ENCODE data around the gene NUDT4. TPM values are rescaled to one million over a fixed set of nuclear protein-coding genes. Genes with fewer than 3 reads are reported as not detected.

Gene NUDT4
- total and polyA plus RNA-seq, 2 of the 8 experiments (the other 6 are each of a cell fraction or from before 2014, with no cell fraction given), result 17.3 to 71.7 TPM

DNA sequence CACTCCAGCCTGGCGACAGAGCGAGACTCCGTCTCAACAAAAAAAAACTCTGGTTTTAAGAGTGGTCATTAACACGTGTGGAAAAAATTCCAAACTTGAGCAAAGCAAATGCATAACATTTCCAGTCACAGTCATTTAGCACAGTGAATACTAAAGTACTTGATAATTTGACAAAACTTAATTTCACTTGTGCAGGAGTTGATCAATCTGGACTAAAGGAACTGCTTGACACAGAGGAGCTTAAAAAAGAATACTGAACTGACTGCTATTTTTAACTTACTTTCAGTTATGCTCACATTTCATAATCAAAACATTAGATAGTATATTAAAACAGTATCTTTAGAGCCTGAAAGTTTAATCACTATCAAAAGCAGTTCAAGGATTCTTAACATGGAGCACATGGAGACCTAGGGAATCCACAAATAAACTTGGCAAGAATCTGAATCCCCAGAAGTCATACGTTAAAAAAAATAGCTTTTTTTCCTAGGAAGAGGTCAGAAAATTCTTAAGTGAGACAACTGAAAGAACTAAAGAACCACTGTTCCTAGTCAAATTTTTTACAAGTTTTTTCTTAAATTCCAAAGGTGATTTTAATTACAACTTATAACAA lies 56.6 kb downstream of the NUDT4 start:
- DNase-seq (ENCODE audit: low read depth in 1 of 2, low spot score in 2 of 2), result no peak
- Histone ChIP-seq H3K23ac (ENCODE audit: insufficient read length) (no peak overlapping the region), H3K4me3 (ENCODE audit: extremely low read depth in 1 of 4, insufficient read depth in 2 of 4, low read depth in 3 of 4, low read length in 4 of 4) (no peak overlapping the region), H3K14ac (ENCODE audit: insufficient read length) (no peak overlapping the region), H4K5ac (ENCODE audit: insufficient read length, low read depth, low read length) (no peak overlapping the region), H3K27me3 (replicated peaks in 1 of 4; ENCODE audit: control insufficient read depth in 3 of 4, extremely low read depth in 1 of 4, insufficient read depth in 3 of 4, low read length in 3 of 4) (no peaks in the 10 kb centered on the region), H2BK5ac (ENCODE audit: low read depth, low read length) (no peak overlapping the region), H3K23me2 (ENCODE audit: low read depth, low read length) (no peaks in the 10 kb centered on the region), H4K91ac (replicated peaks; ENCODE audit: insufficient read length, low read length) (no peak overlapping the region), H2AK5ac (ENCODE audit: low read depth, low read length) (no peak overlapping the region), H3K4me1 (replicated peaks in 1 of 4; ENCODE audit: control insufficient read depth in 3 of 4, insufficient read depth in 4 of 4, low read length in 3 of 4) (peaks cover 0 to 7% (median 3%) of the 10 kb centered on the region in 4 experiments; a peak in 6 of 7 replicates), H3K56ac (replicated peaks; ENCODE audit: insufficient read length, low read depth, low read length) (no peak overlapping the region), H3K9me3 (ENCODE audit: insufficient read depth in 2 of 2, low read depth in 1 of 2, low read length in 1 of 2) (no peaks in the 10 kb centered on the region), H3K4me2 (ENCODE audit: insufficient read depth in 1 of 2, low read depth in 2 of 2, low read length in 2 of 2) (no peak overlapping the region), H3K79me2 (ENCODE audit: control insufficient read depth in 1 of 2, insufficient read depth in 2 of 2, low read length in 2 of 2) (peaks cover 73 to 99% of the 10 kb centered on the region in 2 experiments), H3K36me3 (ENCODE audit: control insufficient read depth in 2 of 4, insufficient read depth in 4 of 4, low read length in 3 of 4) (no peaks in the 10 kb centered on the region), H2BK15ac (ENCODE audit: low read length) (no peak overlapping the region), H3K79me1 (ENCODE audit: low read depth, low read length) (no peaks in the 10 kb centered on the region; the same call in 1 of the 2 replicates), H2BK20ac (ENCODE audit: low read length) (no peak overlapping the region), H3K27ac (ENCODE audit: low read depth, low read length) (no peak overlapping the region), H3K18ac (ENCODE audit: extremely low read depth, low read length) (no peak overlapping the region), H2AFZ (ENCODE audit: low read length) (no peak overlapping the region), H4K20me1 (replicated peaks in 1 of 2; ENCODE audit: control insufficient read depth in 1 of 2, insufficient read depth in 2 of 2, low read length in 2 of 2) (peaks cover 12 to 30% of the 10 kb centered on the region in 2 experiments), H2BK12ac (ENCODE audit: low read depth, low read length) (no peak overlapping the region), H3K9ac (replicated peaks in 1 of 4; ENCODE audit: extremely low read depth in 1 of 4, low read depth in 3 of 4, low read length in 3 of 4) (no peak overlapping the region), H4K8ac (ENCODE audit: extremely low read depth, insufficient read depth, low read length) (no peak overlapping the region), H2BK120ac (replicated peaks; ENCODE audit: low read depth, low read length) (no peak overlapping the region), H3K4ac (replicated peaks; ENCODE audit: insufficient read length, low read depth, low read length) (no peak overlapping the region)
- ChIA-PET POLR2A (ENCODE audit: partially characterized antibody) (interaction anchor here (1.5 kb wide), 1 partner anchor 30 kb away, joined by 3 read pairs; no protein-coding TSS in a partner anchor), CTCF (ENCODE audit: partially characterized antibody) (interaction anchor here (0.9 kb wide), 1 partner anchor 15 kb away, joined by 6 read pairs; no protein-coding TSS in a partner anchor)
- TF ChIP-seq RXRA (IDR thresholded peaks at IDR 0.05; ENCODE audit: insufficient read depth, low read depth, low read length) (no peak), HDAC2 (IDR thresholded peaks at IDR 0.05; ENCODE audit: borderline replicate concordance in 1 of 2, low read depth in 2 of 2, low read length in 2 of 2) (no peak), SUZ12 (IDR thresholded peaks at IDR 0.05; ENCODE audit: low read length) (no peak), KDM5A (IDR thresholded peaks at IDR 0.05; ENCODE audit: low read length) (no peak), SIN3A (conservative IDR thresholded peaks at IDR 0.05 in 1 of 2, IDR thresholded peaks at IDR 0.05 in 1 of 2; ENCODE audit: low read depth in 1 of 2, low read length in 2 of 2) (no peak), CBX8 (IDR thresholded peaks at IDR 0.05; ENCODE audit: borderline replicate concordance, low read depth, low read length) (no peak)
- WGBS, 2 experiments (ENCODE audit: extremely low coverage in 1 of 2, insufficient coverage in 1 of 2, insufficient read length in 1 of 2, insufficient replicate concordance in 2 of 2, low coverage in 1 of 2, low lambda C conversion rate in 2 of 2, missing lambda C conversion rate in 1 of 2), result 94% methylated on average over 5 of the region's 5 CpGs; no CpG with 5 or more reads in 1 of the 2 experiments
- no peak for FAIRE-seq

All from H1 (cell line).